T-helper 9 cell (primary cell): ENCODE results near the gene NUMB.

ENCODE experiments used
- DNase-seq: peaks from one replicate; pipeline ENCODE4 v3.0.0-alpha.2; 2020

The NUMB gene

GRCh38 chr14:73286598-73286997, 171.7 kb downstream of the NUMB start:
- DNase-seq = no peak

- DNase-seq = no peak
Measured at GRCh38 chr14:73285979-73286378, 172.4 kb downstream of the NUMB start.

- no peak for DNase-seq
Measured at GRCh38 chr14:73283608-73284379, 174.6 kb downstream of the NUMB start.

- no peak for DNase-seq
Measured at GRCh38 chr14:73280903-73281302, 177.4 kb downstream of the NUMB start.

GRCh38 chr14:73277376-73277775, 181.0 kb downstream of the NUMB start:
- no peak for DNase-seq

- DNase-seq = no peak
Measured at GRCh38 chr14:73276836-73277235, 181.5 kb downstream of the NUMB start.

- no peak for DNase-seq
Measured at GRCh38 chr14:73273799-73274198, 184.5 kb downstream of the NUMB start.

- DNase-seq = no peak
Measured at GRCh38 chr14:73272393-73272792, 186.0 kb downstream of the NUMB start.

- DNase-seq = no peak
Measured at GRCh38 chr14:73269729-73270531, 188.4 kb downstream of the NUMB start.

GRCh38 chr14:73267474-73267873, 190.9 kb downstream of the NUMB start:
- no peak for DNase-seq

GRCh38 chr14:73266317-73266716, 192.0 kb downstream of the NUMB start:
- no peak for DNase-seq

- DNase-seq = no peak
Measured at GRCh38 chr14:73265721-73266046, 192.7 kb downstream of the NUMB start.

GRCh38 chr14:73264885-73265720, 193.2 kb downstream of the NUMB start:
- DNase-seq = no peak

- no peak for DNase-seq
Measured at GRCh38 chr14:73264080-73264884, 194.1 kb downstream of the NUMB start.

- DNase-seq = no peak
Measured at GRCh38 chr14:73263606-73264005, 194.7 kb downstream of the NUMB start.

GRCh38 chr14:73262427-73263183, 195.7 kb downstream of the NUMB start:
- no peak for DNase-seq

- no peak for DNase-seq
Measured at GRCh38 chr14:73261520-73262426, 196.6 kb downstream of the NUMB start.

GRCh38 chr14:73261075-73261474, 197.3 kb downstream of the NUMB start:
- DNase-seq = no peak

- no peak for DNase-seq
Measured at GRCh38 chr14:73260574-73260973, 197.8 kb downstream of the NUMB start.

- DNase-seq = no peak
Measured at GRCh38 chr14:73259837-73260236, 198.5 kb downstream of the NUMB start.
